Choroid plexus epithelial cell (primary cell): ENCODE data around the gene EPB41L4A.

Source experiments
- DNase-seq: peaks from one replicate; pipeline ENCODE4 v3.0.0-alpha.2; 2010; ENCODE audit warnings: low read depth
- H3K4me3 ChIP-seq: 2 replicates; pipeline ENCODE4 v1.5.1; 2011; ENCODE audit warnings: low read depth, mild to moderate bottlenecking, control low read depth, low read length, moderate library complexity
- TF ChIP-seq, protein P1 (sequence below): conservative IDR thresholded peaks from 2 replicates; pipeline ENCODE4 v1.5.1; 2011; ENCODE audit warnings: low read depth, mild to moderate bottlenecking, control low read depth, inconsistent platforms, low read length, moderate library complexity

EPB41L4A gene

DNA sequence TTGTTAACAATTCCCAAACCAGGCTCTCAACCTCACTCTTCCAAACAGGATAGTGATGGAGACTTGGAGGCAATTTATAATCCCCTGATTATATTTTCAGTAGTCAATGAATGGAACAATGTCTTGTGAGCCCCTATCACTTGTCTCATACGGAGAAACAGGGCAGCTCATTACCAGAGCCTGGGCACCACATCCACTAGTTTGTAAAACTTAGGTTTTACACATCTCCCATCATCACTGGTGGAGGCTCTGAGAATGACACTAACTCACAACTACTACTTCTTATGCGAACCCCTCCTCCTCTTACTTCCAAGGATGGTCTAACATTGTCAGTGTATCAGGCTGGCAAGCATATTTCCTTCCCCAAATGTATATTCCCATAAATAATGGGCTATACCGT lies 253.7 kb downstream of the EPB41L4A start:
- no peak overlapping the region for H3K4me3 ChIP-seq
- TF ChIP-seq, protein P1, sequence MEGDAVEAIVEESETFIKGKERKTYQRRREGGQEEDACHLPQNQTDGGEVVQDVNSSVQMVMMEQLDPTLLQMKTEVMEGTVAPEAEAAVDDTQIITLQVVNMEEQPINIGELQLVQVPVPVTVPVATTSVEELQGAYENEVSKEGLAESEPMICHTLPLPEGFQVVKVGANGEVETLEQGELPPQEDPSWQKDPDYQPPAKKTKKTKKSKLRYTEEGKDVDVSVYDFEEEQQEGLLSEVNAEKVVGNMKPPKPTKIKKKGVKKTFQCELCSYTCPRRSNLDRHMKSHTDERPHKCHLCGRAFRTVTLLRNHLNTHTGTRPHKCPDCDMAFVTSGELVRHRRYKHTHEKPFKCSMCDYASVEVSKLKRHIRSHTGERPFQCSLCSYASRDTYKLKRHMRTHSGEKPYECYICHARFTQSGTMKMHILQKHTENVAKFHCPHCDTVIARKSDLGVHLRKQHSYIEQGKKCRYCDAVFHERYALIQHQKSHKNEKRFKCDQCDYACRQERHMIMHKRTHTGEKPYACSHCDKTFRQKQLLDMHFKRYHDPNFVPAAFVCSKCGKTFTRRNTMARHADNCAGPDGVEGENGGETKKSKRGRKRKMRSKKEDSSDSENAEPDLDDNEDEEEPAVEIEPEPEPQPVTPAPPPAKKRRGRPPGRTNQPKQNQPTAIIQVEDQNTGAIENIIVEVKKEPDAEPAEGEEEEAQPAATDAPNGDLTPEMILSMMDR: no peak
- DNase-seq: no peak

- TF ChIP-seq, protein P1: no peak
- no peak for DNase-seq
- no peak overlapping the region for H3K4me3 ChIP-seq
Observed at GRCh38 chr5:112163435-112163834, 255.6 kb downstream of the EPB41L4A start.

DNA sequence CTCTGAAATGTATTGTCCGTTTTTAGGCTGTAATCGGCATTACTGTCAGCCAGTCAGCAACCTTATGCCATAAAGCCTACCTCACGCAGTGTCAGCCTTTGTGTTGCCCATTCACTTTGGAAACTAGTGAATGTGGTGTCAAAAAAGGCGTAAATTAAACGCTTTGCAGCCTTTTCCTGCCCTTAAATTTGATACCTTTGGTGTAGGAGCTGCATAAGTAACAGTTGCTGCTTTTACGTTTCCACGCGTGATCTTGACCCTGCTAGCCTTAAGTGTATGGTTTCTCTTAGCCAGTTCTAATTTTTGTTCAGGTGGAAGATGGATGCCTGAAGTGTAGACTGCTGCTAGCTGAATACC lies 257.7 kb downstream of the EPB41L4A start:
- H3K4me3 ChIP-seq: peak overlapping the region; percentile 95
- no peak for DNase-seq
- TF ChIP-seq, protein P1: no peak

DNA sequence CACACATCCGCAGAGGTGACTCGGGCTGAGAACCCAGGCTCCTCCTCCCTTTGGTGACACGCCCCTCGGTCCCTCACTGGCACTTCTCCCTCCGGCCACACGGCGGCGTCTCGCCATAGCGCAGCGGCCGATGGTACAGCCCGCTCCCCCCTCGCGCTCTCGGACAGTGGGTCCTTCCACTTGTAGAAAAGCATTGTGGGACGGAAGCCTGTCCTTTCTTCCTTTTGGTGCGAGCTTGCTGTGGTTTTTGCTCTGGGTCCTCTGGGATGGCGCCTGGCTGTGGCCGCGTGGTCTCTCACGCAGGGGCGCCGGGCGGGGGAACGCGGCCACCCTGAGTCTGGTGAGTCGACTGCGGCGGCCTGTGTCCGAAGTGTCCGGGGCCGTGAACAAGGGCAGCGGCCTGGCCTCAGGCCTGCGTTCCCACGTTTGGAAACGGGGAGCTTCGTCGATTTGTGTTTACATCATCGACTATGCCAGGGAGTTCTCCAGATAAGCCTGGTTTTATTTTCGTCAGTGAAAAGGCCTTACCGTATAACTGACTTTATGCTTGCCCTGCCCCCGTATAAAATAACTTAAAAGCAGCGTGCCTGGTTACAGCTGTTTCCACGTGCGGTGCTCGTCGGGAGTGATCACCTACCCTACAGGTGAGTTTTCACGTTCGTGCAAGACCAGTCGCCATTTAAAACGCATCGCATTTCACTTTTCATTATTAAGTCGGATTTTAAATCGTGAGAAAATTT lies 258.3 kb downstream of the EPB41L4A start:
- H3K4me3 ChIP-seq: peak overlapping the region; percentile 95
- peak; percentile 96 for DNase-seq
- TF ChIP-seq, protein P1: peak; percentile 98

DNA sequence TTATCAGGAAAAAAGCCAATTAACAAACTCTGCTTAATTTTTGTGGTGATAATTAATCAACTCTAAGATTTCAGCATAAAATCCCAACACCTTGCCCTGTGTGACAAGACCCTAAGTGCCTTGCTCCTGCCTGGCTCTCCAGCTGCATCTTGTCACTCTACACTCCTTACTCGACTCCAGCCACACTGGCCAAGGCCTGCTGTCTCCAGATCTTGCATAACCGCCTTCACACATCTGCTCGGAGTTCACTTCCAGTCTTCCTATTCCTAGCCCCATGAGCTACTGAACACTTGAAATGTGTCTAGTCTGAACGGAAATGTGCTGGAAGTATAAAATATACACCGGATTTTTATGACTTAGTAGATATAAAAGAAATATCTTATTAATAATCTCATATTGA lies 259.6 kb downstream of the EPB41L4A start:
- no peak overlapping the region for H3K4me3 ChIP-seq
- DNase-seq: no peak
- TF ChIP-seq, protein P1: no peak

GRCh38 chr5:112156211-112156610 lies 262.9 kb downstream of the EPB41L4A start:
- TF ChIP-seq, protein P1: no peak
- DNase-seq: no peak
- H3K4me3 ChIP-seq: no peak overlapping the region

DNA sequence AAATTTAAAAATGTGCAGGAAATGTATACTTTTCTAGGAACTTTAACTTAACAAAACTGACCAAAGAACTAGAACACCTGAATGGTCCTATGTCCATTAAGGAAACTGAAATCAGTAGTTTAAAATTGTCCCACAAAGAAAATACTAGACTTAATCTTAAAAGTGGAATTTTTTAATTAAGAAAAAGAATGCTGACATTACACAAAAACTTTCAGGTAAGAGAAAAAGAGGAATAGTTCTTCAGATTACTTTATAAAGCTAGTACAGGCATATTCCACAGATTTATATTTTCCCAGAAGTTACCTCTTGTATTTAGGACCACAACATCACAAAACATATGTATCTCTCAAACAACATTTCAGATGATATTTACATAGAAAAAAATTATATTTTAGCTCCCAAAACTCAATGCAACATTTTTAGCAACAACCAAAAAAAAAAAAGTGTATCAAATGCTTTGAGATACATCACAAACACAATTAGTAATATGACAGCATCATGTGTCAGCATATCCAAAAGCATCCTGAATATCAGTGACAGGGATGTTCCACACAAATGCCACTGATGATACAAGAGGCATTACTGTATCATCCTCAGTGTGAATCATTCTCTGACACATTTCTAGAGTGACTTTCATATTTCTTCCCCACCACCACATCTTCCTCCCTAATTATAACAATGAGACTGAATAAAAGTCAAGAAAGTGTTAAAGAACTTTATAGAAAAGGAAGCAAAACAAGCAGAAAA lies 264.0 kb downstream of the EPB41L4A start:
- TF ChIP-seq, protein P1: no peak
- no peak for DNase-seq

More for the DNA sequence above, 264.0 kb downstream of the EPB41L4A start:
- no peak overlapping the region for H3K4me3 ChIP-seq
